ENCODE data around the gene PPTC7.
"Not testable (repeated sequence)": the region's sequence is repeated elsewhere in the genome, so short reads cannot be mapped to it uniquely, and the experiment has no call there.

PPTC7 gene

GRCh38 chr12:110585231-110585799 is 2.2 kb upstream of the PPTC7 start:
- DNase-seq (ENCODE audit: low spot score): no peak

DNA sequence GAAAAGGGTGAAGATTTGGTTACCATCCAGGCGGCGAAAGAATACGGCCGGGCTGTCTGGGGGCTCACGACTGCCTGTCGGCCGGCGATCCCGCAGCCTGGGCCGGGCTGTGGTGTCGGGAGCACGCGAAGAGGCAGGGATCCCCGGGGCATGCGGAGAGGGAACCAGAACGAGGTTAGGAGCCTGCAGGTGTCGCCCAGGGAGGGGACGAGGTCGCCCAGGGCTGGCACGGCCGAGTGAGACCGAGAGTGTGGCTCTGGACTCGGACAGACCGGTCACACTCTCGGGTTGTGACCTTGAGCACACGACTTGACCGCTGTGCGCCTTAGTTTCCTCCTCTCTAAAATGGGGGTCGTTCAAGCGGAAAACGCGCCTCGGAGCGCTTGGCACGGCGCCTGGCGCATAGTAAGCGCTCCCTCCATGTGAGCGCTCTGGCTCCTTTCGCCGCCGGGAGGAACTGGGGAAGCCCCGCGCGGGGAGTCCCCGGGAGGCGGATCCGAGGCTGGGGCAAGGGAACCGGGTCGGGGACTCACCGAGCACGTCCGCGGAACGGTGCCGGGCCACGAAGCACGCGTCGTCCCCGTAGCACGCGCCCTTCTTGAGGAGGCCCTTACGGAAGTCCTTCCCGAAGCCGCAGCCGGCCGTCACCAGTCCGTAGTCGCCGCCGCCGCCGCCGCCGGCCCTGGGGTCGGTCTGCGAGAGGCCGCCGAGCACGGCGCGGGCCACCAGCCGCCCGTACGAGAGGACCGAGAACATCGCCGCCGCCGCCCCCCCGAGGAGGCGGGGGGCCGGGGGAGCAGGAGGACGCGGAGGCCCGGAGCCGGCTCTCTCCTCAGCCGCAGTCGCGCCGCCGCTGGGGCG is 612 bp downstream of the PPTC7 start:
- peak; percentile 73 for DNase-seq (ENCODE audit: low spot score)

GRCh38 chr12:110581931-110582275 is 1.2 kb downstream of the PPTC7 start:
- DNase-seq (ENCODE audit: low spot score): peak; percentile 21

GRCh38 chr12:110579535-110580253 is 3.4 kb downstream of the PPTC7 start:
- no peak for DNase-seq (ENCODE audit: low spot score)

- no peak for DNase-seq (ENCODE audit: low spot score)
These were observed 4.2 kb downstream of the PPTC7 start for GRCh38 chr12:110578694-110579534.

GRCh38 chr12:110577864-110578693 is 5.0 kb downstream of the PPTC7 start:
- no peak for DNase-seq (ENCODE audit: low spot score)

GRCh38 chr12:110576504-110576903 is 6.6 kb downstream of the PPTC7 start:
- no peak for DNase-seq (ENCODE audit: low spot score)

GRCh38 chr12:110575326-110575725 is 7.8 kb downstream of the PPTC7 start:
- no peak for DNase-seq (ENCODE audit: low spot score)

GRCh38 chr12:110574717-110575230 is 8.3 kb downstream of the PPTC7 start:
- not testable (repeated sequence) for DNase-seq (ENCODE audit: low spot score)

DNA sequence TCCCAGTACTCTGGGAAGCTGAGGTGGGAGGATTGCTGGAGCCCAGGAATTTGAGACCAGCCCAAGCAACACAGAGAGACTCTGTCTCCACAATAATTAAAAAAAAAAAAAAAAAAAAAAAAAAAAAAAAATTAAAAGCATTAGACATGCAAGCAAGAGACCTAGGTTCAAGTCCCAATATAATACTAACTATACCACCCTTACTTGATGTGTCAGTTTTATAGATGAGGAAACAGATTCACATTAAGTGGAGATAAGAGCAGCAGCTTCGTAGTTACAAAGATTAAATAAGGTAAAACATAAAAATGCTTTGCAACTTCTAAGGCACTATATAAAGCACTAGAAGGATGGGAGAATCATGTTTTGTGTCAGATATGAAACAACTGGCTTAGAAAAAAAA is 9.1 kb downstream of the PPTC7 start:
- DNase-seq (ENCODE audit: low spot score): no peak

GRCh38 chr12:110570798-110571197 is 12.3 kb downstream of the PPTC7 start:
- DNase-seq (ENCODE audit: low spot score): not testable (repeated sequence)

- not testable (repeated sequence) for DNase-seq (ENCODE audit: low spot score)
These were observed 13.3 kb downstream of the PPTC7 start for GRCh38 chr12:110569838-110570237.

GRCh38 chr12:110568752-110569151 is 14.4 kb downstream of the PPTC7 start:
- no peak for DNase-seq (ENCODE audit: low spot score)

DNA sequence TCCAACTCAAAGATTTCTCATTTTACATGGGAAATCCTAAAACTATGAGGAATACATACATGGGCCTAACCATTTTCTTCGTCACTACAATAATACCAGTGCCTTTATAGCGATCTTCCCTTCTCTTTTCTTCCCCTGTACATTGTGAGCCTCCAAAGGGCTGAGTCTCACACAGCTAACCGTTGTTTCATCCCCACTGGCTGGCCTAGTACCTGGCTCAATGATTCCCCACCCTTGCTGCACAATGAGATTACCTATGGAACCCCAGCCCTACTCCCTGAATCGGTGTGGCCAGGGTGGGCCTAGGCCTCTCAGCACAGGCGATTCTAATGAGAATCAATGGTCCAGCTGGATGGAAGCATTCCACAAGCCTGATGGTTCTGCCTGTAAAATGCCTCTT is 16.1 kb downstream of the PPTC7 start:
- no peak for DNase-seq (ENCODE audit: low spot score)

GRCh38 chr12:110565894-110566871 is 16.9 kb downstream of the PPTC7 start:
- no peak for DNase-seq (ENCODE audit: low spot score)

DNA sequence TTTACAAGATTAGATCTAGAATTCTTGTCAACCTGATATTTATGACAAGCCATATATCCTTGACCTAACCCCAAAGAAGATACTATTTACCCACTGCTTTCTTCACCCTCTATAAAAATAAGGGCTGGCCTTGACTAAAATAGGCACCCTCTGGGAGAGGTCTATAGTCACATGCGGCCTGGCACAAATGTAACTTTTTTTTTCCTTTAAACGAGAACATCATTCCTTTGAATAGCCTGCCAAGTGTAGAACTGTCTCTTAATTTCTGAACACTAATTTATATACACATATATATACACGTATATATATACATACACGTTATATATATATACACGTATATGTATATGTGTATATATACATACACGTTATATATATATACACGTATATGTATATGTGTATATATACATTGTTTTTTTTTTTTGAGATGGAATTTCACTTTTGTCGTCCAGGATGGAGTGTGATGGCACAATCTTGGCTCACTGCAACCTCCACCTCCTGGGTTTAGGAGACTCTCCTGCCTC is 18.6 kb downstream of the PPTC7 start:
- DNase-seq (ENCODE audit: low spot score): no peak

- DNase-seq (ENCODE audit: low spot score): no peak
These were observed 19.2 kb downstream of the PPTC7 start for GRCh38 chr12:110563702-110564470.

- DNase-seq (ENCODE audit: low spot score): not testable (repeated sequence)
These were observed 20.7 kb downstream of the PPTC7 start for GRCh38 chr12:110562386-110562785.

Measured in hematopoietic multipotent progenitor cell treated with erythropoietin and hydrocortisone succinate and interleukin-3 and kit ligand, for 17 days (in vitro differentiated cells).